Activated CD4-positive, CD25-positive, alpha-beta regulatory T cell treated with anti-CD3 and anti-CD28 coated beads, Interleukin-2, amount 50 U/mL, for 72 hours (primary cell): ENCODE results near the gene CDC5L.
"Not testable (repeated sequence)": the region's sequence is repeated elsewhere in the genome, so short reads cannot be mapped to it uniquely, and the experiment has no call there.

ENCODE experiments used
- DNase-seq: peaks from one replicate; pipeline ENCODE4 v3.0.0; 2021

The CDC5L gene

DNA sequence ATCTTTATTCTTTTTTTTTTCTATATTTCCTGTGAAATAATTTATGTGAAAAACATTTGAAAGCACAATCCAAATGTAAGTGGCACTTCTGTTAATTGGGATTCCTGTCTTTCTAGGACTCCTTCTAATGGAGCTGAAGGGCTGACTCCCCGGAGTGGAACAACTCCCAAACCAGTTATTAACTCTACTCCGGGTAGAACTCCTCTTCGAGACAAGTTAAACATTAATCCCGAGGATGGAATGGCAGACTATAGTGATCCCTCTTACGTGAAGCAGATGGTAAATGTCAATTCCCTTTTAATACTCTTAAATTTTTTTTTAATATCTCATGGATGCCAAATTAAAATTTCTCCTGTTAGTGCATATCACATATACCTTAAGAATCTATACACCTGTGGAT lies 35.0 kb downstream of the CDC5L start:
- DNase-seq: no peak

DNA sequence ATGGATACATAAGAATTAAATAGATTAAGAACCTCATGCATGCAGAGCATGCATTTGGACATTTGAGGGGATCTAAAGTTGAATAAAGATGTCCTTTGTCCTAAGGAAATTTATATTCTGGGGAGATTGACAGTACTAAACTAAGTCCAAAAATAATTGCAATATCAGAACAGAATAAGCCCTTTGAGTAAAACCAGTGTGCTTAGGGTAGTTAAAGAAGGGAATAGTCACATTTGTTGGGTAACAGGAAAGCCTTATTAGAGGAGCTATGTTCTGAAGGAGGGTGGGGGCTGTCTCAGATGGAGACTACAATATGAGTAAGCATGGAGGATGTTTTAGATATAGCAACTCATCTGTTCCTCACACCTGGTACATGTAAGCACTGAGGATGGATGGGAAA lies 35.8 kb downstream of the CDC5L start:
- DNase-seq: no peak

- no peak for DNase-seq
Observed at GRCh38 chr6:44425951-44426350, 38.4 kb downstream of the CDC5L start.

GRCh38 chr6:44428682-44429081 lies 41.2 kb downstream of the CDC5L start:
- DNase-seq: no peak

- DNase-seq: no peak
Observed at GRCh38 chr6:44430326-44430725, 42.8 kb downstream of the CDC5L start.

DNA sequence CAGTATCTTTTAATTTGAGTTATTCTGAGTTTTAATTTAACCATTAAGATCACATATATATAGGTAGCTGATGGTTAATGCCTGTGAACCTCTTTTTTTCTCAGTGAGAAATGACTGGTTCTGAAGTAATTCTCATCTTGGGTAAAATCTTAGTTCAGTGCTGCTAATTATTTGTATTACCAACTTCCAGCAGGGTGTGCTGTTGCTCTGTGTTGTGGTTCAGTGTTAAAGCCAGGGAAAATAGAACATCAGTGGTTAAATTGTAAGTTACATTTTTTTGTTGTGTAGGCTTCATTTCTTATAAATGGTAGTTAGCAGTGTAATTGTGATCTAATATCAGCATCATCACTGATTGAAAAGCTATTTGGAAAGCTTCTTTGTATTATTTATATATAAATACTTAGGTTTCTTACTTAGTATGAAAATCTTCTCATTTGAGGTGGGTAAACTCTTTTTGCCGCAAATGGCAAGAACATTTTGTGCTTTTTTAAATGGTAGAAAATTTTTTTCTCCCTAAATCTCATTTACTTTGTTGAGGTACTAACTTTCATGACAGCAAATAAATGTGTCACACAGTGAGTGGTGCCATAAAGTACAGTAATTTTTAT lies 43.7 kb downstream of the CDC5L start:
- DNase-seq: no peak

GRCh38 chr6:44432227-44432626 lies 44.7 kb downstream of the CDC5L start:
- DNase-seq: no peak

GRCh38 chr6:44432726-44433125 lies 45.2 kb downstream of the CDC5L start:
- no peak for DNase-seq

GRCh38 chr6:44435500-44435899 lies 48.0 kb downstream of the CDC5L start:
- no peak for DNase-seq

DNA sequence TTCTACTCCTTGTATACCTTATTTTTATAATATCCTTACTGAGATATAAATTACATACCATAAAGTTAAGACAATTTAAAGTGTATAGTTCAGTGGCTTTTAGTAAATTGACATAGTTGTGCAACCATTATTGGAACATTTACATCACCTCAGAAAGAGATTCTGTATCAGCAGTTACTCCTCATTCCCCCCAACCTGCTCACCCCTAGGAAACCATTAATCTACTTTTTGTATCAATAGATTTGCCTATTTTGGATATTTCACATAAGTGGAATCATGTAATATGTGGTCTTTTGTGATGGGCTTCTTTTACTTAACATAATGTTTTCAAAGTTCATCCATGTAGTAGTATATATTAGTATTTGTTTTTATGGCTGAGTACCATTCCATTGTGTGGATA lies 51.3 kb downstream of the CDC5L start:
- DNase-seq: no peak

GRCh38 chr6:44439270-44440045 lies 52.0 kb downstream of the CDC5L start:
- no peak for DNase-seq

- no peak for DNase-seq
Observed at GRCh38 chr6:44441091-44441855, 53.8 kb downstream of the CDC5L start.

GRCh38 chr6:44442236-44442635 lies 54.7 kb downstream of the CDC5L start:
- DNase-seq: no peak

- no peak for DNase-seq
Observed at GRCh38 chr6:44442833-44443444, 55.4 kb downstream of the CDC5L start.

DNA sequence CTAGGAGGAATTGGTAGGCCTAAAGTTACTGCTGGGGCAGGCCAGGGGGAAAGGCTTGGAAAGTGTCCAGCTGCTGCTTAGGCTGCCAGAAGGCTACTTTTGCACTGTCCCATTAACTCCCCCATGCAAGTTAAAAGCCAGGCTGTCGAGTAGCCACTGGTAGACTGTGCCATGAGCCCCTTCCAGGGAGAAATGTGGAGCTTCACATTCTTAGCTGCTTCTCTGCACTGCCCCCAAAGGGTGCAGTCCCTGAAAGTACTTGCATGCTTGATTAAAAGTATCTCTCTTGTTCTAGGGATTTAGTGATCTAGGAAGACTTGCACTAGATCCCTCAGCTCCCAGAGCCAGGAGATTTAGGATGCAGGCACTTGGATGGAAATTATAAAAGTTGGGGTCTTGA lies 57.3 kb downstream of the CDC5L start:
- no peak for DNase-seq

DNA sequence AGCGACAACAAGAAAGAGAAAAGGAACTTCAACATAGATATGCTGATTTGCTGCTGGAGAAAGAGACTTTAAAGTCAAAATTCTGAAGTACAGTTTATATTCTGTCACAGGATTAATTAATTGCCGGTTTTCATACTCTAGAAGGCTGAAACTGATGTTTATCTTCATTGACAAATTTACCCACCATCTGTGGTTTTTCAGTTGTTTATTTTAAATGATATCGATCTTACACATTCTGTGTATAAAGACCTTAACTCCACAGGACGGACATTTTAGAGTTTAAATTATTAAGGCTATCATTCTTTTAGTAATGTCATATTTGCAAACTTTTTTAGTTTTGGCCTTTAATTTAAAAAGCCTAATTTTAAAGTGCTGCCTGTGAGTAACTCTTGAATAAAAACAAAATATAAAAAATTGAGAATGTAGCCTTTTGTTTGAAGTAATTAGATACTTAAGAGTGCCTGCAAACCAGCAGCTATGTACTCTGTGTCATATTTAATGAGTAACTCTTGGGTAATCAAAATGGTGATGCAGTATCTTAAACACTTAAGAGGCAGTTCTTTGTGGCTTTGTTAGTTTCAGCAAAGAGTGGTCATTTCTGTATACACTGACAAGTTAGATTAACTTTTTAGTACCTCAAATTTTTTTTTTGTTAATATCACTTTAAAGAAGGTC lies 59.3 kb downstream of the CDC5L start:
- no peak for DNase-seq

- not testable (repeated sequence) for DNase-seq
Observed at GRCh38 chr6:44449181-44449580, 61.7 kb downstream of the CDC5L start.

DNA sequence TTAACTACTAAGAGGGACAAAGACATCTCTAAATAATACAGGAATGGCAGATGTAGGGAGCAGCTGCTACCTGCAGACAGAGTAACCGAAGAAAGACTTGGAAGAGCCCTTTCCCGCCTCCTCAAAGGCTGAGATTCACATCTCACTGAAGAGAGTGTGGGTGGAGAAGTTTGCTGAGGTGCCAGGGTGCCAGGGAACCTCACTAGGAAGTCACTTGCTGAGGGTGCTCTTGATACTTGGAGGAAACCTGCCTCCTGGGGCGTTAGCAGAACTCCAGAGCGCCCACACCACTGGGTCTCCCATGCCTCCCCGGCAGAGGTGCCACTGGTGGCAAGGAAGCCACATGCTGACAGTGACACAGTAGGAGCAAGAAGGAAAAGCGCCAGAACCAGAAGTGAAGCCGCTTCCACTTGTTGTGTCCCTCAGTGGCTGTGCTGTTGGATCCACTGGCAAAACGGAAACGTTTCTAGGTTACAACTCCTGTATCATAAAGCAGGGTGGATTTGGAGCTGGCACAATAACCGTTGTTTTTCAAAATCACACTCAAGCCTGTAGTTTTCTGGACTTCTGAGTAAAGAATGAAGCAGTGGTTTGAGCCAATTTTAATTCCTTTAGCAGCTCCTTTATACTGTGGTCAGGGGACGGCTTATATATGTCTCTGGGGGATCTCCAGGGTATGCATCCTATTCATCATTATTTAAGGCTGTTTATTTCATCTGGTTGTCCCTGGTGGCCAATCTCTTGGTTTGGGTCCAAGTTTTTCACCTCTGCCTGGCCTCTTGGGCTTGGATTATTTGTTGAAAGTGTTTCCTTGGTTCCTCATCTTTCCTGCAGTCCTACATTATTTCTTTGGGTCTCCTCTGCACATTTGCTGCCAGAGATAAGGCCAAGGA lies 64.5 kb downstream of the CDC5L start:
- no peak for DNase-seq

DNA sequence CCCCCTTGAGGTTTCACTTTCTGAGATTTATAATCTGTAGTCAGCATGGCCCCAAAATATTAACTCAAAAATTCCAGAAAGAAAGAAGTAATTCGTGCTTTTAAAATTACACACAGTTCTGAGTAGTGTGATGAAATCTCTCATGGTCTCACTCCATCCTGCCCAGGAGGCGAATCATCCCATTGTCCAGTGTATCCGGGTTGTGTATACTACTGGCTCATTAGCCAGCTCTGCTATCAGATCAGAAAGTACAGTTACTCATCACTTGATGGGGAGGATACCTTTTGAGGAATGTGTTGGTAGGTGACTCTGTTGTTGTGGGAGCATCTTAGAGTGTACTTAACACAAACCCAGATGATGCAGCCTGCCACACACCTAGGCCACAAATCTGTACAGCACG lies 65.2 kb downstream of the CDC5L start:
- DNase-seq: no peak

- DNase-seq: no peak
Observed at GRCh38 chr6:44453146-44453545, 65.6 kb downstream of the CDC5L start.

GRCh38 chr6:44454198-44454597 lies 66.7 kb downstream of the CDC5L start:
- DNase-seq: no peak
